DOHH2 (cell line): ENCODE data around the gene FKBP10.

ENCODE experiments used
- H3F3A ChIP-seq: fragments of 200-600 bp; sonication (generic), shearing (Covaris generic); 2 replicates; pipeline ENCODE4 v1.6.0; 2016; ENCODE audit warnings: antibody characterized with exemption, mild to moderate bottlenecking; ENCODE audit not compliant: control insufficient read depth, insufficient read depth
- H3K27ac ChIP-seq: fragments of 200-600 bp; sonication (generic); 2 replicates; pipeline ENCODE4 v1.5.1; 2014; ENCODE audit warnings: low read depth, mild to moderate bottlenecking, low read length, moderate library complexity
- H3K27me3 ChIP-seq: fragments of 200-600 bp; sonication (generic); 2 replicates; pipeline ENCODE4 v1.6.1; 2014; ENCODE audit warnings: mild to moderate bottlenecking, low read length, mixed read lengths; ENCODE audit not compliant: control insufficient read depth
- H3K36me3 ChIP-seq: fragments of 200-600 bp; sonication (generic); 2 replicates; pipeline ENCODE4 v1.6.1; 2014; ENCODE audit warnings: mild to moderate bottlenecking, low read length, moderate library complexity, mixed read lengths; ENCODE audit not compliant: control insufficient read depth
- H3K4me1 ChIP-seq: fragments of 200-600 bp; sonication (generic); 2 replicates; pipeline ENCODE4 v1.6.1; 2014; ENCODE audit warnings: mild to moderate bottlenecking, low read length, mixed read lengths; ENCODE audit not compliant: control insufficient read depth
- H3K4me2 ChIP-seq: fragments of 200-600 bp; sonication (generic); 2 replicates; pipeline ENCODE4 v1.6.0; 2014; ENCODE audit warnings: mild to moderate bottlenecking, low read length, moderate library complexity
- H3K4me3 ChIP-seq: fragments of 200-600 bp; sonication (generic); 2 replicates; pipeline ENCODE4 v1.5.1; 2014; ENCODE audit warnings: mild to moderate bottlenecking, low read length, mixed read lengths
- H3K79me2 ChIP-seq: fragments of 200-600 bp; sonication (generic); 2 replicates; pipeline ENCODE4 v1.6.1; 2014; ENCODE audit warnings: mild to moderate bottlenecking, low read length, mixed read lengths; ENCODE audit not compliant: control insufficient read depth
- H3K9me2 ChIP-seq: fragments of 200-600 bp; sonication (generic); replicated peaks from 2 replicates; pipeline ENCODE4 v1.6.1; 2014; ENCODE audit warnings: mild to moderate bottlenecking, low read length, mixed read lengths; ENCODE audit not compliant: control insufficient read depth
- H3K9me3 ChIP-seq: fragments of 200-600 bp; sonication (generic); 2 replicates; pipeline ENCODE4 v1.6.1; 2014; ENCODE audit warnings: antibody characterized with exemption, low read length, mixed read lengths; ENCODE audit not compliant: control insufficient read depth, insufficient read depth
- H4K20me1 ChIP-seq: fragments of 200-600 bp; sonication (generic); 2 replicates; pipeline ENCODE4 v1.6.0; 2014; ENCODE audit warnings: low read depth, mild to moderate bottlenecking, antibody characterized with exemption, low read length, moderate library complexity; ENCODE audit not compliant: control insufficient read depth, insufficient read depth
- EZH2phosphoT487 ChIP-seq: fragments of 200-600 bp; sonication (generic); IDR thresholded peaks from 2 replicates; pipeline ENCODE4 v1.6.1; 2017; ENCODE audit warnings: borderline replicate concordance, mild to moderate bottlenecking, antibody characterized with exemption, low read length, moderate library complexity, mixed read lengths
- TF ChIP-seq, protein P1 (sequence below): fragments of 200-600 bp; sonication (generic); IDR thresholded peaks from one replicate; pipeline ENCODE4 v1.5.1; 2014; ENCODE audit warnings: antibody characterized with exemption, mild to moderate bottlenecking, low read depth, low read length; ENCODE audit not compliant: poor library complexity, severe bottlenecking

FKBP10 gene

DNA sequence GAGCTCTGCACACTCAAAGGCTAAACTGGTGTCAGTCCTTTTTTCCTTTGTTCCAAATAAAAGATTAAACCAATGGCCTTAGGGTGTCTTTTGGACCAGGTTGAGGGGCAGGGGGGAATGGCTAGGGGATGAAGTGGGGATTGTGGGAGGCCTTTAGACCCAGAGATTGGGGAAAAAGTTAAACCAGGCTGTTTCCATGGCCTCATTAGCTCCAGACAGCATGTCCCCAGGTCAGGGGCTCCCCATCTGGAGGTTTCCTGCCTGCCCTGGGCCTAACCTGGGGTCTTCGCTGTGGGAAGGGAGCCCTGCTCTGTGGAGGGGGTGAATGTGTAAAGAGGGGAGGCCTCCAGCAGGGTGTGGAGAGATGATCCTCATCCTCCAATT lies 10.3 kb downstream of the FKBP10 start:
- Histone ChIP-seq H4K20me1 (no peaks in the 10 kb centered on the region), H3K9me3 (no peaks in the 10 kb centered on the region), H3K27ac (no peak overlapping the region), H3K79me2 (no peaks in the 10 kb centered on the region), H3K4me1 (peaks cover 13% of the 10 kb centered on the region), H3F3A (no peaks in the 10 kb centered on the region), H3K4me3 (no peak overlapping the region), H3K36me3 (peaks cover 19% of the 10 kb centered on the region), H3K27me3 (no peaks in the 10 kb centered on the region), H3K9me2 (no peaks in the 10 kb centered on the region), H3K4me2 (no peak overlapping the region)
- TF ChIP-seq, protein P1, sequence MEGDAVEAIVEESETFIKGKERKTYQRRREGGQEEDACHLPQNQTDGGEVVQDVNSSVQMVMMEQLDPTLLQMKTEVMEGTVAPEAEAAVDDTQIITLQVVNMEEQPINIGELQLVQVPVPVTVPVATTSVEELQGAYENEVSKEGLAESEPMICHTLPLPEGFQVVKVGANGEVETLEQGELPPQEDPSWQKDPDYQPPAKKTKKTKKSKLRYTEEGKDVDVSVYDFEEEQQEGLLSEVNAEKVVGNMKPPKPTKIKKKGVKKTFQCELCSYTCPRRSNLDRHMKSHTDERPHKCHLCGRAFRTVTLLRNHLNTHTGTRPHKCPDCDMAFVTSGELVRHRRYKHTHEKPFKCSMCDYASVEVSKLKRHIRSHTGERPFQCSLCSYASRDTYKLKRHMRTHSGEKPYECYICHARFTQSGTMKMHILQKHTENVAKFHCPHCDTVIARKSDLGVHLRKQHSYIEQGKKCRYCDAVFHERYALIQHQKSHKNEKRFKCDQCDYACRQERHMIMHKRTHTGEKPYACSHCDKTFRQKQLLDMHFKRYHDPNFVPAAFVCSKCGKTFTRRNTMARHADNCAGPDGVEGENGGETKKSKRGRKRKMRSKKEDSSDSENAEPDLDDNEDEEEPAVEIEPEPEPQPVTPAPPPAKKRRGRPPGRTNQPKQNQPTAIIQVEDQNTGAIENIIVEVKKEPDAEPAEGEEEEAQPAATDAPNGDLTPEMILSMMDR, result no peak
- TF ChIP-seq EZH2phosphoT487, result no peak

DNA sequence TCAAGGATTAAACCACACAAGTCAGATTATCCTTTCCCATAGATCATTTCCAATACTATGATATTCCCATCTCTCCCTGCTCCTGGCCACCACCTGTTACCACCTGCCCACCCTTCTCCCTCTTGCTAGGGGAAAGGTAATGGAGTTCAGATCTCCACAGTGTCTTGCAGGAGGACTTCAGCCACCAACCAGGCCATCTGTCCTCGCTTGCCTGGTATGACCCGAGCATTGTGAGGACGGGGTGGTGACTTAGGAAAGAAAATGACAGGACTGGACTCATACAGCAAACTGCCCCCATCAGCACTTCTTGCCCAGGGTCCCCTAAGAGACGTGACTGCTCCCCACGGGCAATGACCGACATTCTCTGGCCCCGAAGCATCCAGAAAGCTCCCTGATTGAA lies 10.8 kb downstream of the FKBP10 start:
- Histone ChIP-seq H4K20me1 (no peaks in the 10 kb centered on the region), H3K36me3 (peaks cover 20% of the 10 kb centered on the region), H3F3A (no peaks in the 10 kb centered on the region), H3K4me1 (peaks cover 9% of the 10 kb centered on the region), H3K27me3 (no peaks in the 10 kb centered on the region), H3K9me2 (no peaks in the 10 kb centered on the region), H3K79me2 (no peaks in the 10 kb centered on the region), H3K4me2 (no peak overlapping the region), H3K9me3 (no peaks in the 10 kb centered on the region), H3K4me3 (no peak overlapping the region), H3K27ac (no peak overlapping the region)
- TF ChIP-seq, protein P1, result no peak
- TF ChIP-seq EZH2phosphoT487, result no peak

DNA sequence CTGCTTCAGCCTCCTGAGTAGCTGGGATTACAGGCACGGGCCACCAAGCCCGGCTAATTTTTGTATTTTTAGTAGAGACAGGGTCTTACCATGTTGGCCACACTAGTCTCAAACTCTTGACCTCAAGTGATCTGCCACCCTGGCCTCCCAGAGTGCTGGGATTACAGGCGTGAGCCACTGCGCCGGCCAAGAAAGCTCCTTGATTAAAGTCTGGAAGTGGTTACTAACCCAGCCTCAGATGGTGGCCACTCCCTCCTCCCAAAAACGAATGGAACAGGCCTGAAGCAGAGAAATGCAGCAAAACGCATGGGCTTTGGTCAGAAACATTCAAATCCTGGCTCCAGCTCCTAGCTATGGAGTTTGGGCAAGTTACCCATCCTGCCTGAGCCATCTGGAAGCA lies 11.3 kb downstream of the FKBP10 start:
- Histone ChIP-seq H4K20me1 (no peaks in the 10 kb centered on the region), H3K4me3 (no peak overlapping the region), H3K4me2 (no peak overlapping the region), H3K36me3 (peaks cover 24% of the 10 kb centered on the region), H3K79me2 (no peaks in the 10 kb centered on the region), H3K27me3 (no peaks in the 10 kb centered on the region), H3F3A (no peaks in the 10 kb centered on the region), H3K9me3 (no peaks in the 10 kb centered on the region), H3K9me2 (no peaks in the 10 kb centered on the region), H3K4me1 (peaks cover 4% of the 10 kb centered on the region), H3K27ac (no peak overlapping the region)
- TF ChIP-seq EZH2phosphoT487, result no peak
- TF ChIP-seq, protein P1, result no peak
